Panc1 (cell line): ENCODE data around the gene NFIB.

Experiments used
- CTCF ChIP-seq: fragments of 450-650 bp; IDR thresholded peaks from 2 replicates; pipeline ENCODE4 v1.5.1; 2017; ENCODE audit warnings: mild to moderate bottlenecking
- POLR2AphosphoS5 ChIP-seq: IDR thresholded peaks from 2 replicates; pipeline ENCODE4 v1.6.1; 2012; ENCODE audit warnings: mild to moderate bottlenecking, low read depth, low read length, moderate library complexity
- REST ChIP-seq, 2 experiments: IDR thresholded peaks; 2 replicates each; pipeline ENCODE4 v1.6.1; 2011 to 2012; ENCODE audit warnings: low read depth in 2 of 2, control low read depth in 1 of 2, low read length in 1 of 2, mild to moderate bottlenecking in 1 of 2, moderate library complexity in 1 of 2; ENCODE audit not compliant: insufficient read depth in 1 of 2
- TCF7L2 ChIP-seq: IDR thresholded peaks from 2 replicates; pipeline ENCODE4 v1.6.1; 2011; ENCODE audit warnings: mild to moderate bottlenecking, low read depth, low read length, inconsistent platforms

- no peak for TF ChIP-seq CTCF
- no peak for TF ChIP-seq TCF7L2
- no peak for TF ChIP-seq POLR2AphosphoS5
- TF ChIP-seq REST (IDR thresholded peaks at IDR 0.05; ENCODE audit: insufficient read depth in 1 of 2, low read depth in 2 of 2, low read length in 1 of 2), result no peak
These were observed 7.8 kb downstream of the NFIB start for GRCh38 chr9:14306188-14306587.
